Activated CD8-positive, alpha-beta memory T cell treated with anti-CD3 and anti-CD28 coated beads for 24 hours (primary cell): ENCODE data around the gene MAN1A1.

Source experiments
- DNase-seq: peaks from one replicate; pipeline ENCODE4 v3.0.0-alpha.2; 2020

The MAN1A1 gene

GRCh38 chr6:119133400-119133799 is 216.2 kb downstream of the MAN1A1 start:
- no peak for DNase-seq

DNA sequence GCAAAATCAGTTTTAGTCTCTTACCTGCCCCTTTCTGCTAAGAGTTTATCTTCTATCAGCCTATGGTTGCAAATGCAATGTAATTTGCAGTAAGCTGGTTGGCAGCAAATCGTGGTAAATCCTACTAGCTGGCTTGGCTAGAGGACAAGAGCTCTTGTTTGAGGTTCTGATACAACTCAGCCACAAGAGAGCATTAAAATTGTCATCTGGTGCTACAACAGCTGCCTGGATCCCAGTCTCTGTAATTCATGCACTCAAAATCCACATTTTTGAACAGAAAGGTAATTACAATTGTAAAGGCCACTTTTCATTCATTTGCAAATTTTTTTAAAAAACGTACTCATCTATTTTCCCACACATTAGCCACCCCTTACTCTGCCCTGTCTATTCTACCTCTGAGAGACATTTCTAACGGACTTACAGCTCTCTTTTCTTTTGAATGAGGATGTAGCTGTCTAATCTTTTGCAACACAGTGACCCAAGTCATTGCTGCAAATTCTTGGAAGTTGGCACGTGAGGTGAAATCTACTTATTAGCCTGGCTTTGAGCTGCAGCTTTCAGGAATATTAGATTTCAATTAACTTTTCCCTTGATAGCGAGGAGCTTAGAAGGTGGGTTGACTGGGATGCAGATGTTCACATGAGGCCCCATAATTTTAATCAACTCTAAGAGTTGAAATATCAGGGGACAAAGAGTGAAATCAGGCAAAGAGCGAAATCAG is 217.1 kb downstream of the MAN1A1 start:
- DNase-seq: no peak

- DNase-seq: no peak
These were observed 219.5 kb downstream of the MAN1A1 start for GRCh38 chr6:119129968-119130484.

GRCh38 chr6:119129148-119129967 is 220.2 kb downstream of the MAN1A1 start:
- no peak for DNase-seq

GRCh38 chr6:119128252-119128912 is 221.2 kb downstream of the MAN1A1 start:
- no peak for DNase-seq

DNA sequence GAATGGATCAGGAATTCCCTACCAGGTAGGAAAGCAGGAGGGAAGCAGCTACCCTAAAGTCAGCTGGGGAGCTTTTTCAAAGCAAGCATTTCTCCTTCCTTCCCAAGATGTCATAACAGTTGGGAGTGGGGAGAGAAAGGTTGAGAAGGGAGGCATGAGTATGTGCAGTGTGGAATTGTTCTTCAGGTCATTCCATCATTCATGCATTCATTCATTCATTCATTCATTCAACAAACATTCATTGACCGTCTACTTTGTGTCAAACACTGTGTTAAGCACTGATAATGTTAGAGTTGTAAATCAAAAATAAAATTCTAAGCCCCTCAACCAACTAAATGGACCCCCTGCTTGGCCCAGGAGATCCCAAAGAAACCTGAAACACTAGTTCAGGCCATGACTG is 221.9 kb downstream of the MAN1A1 start:
- no peak for DNase-seq
